Measurements from ENCODE around the gene ICE2. TPM values are rescaled to one million over a fixed set of nuclear protein-coding genes. Genes with fewer than 3 reads are reported as not detected.

ICE2 gene
- total RNA-seq, 1 experiment from 2014 or later: 62.8 TPM

GRCh38 chr15:60374209-60374608, 104.7 kb downstream of the ICE2 start:
- Histone ChIP-seq H3K79me2 (ENCODE audit: insufficient read depth, low read length) (peaks cover 100% of the 10 kb centered on the region), H3K9ac (ENCODE audit: low read length) (peak overlapping the region; percentile 63), H3K36me3 (ENCODE audit: control insufficient read depth in 1 of 2, insufficient read depth in 2 of 2, low read length in 2 of 2) (peaks cover 7 to 52% of the 10 kb centered on the region in 2 experiments), H3K27me3 (ENCODE audit: insufficient read depth, low read length) (no peaks in the 10 kb centered on the region), H3K9me2 (ENCODE audit: insufficient read depth) (no peaks in the 10 kb centered on the region), H3K9me3 (ENCODE audit: control insufficient read depth in 1 of 2, insufficient read depth in 1 of 2, low read depth in 1 of 2, low read length in 2 of 2) (no peaks in the 10 kb centered on the region), H3K4me1 (ENCODE audit: control insufficient read depth in 1 of 2, insufficient read depth in 2 of 2, low read length in 2 of 2) (peaks cover 88 to 99% of the 10 kb centered on the region in 2 experiments), H3K27ac (ENCODE audit: low read depth, low read length) (peak overlapping the region; percentile 93), H3K4me3 (replicated peaks in 1 of 2; ENCODE audit: low read depth in 1 of 2, low read length in 2 of 2) (peak overlapping the region in 1 of 2 experiments; percentile 16; a peak in 2 of 4 replicates), H2AFZ (ENCODE audit: low read depth, low read length, poor library complexity, severe bottlenecking) (no peak overlapping the region), H4K20me1 (ENCODE audit: insufficient read depth) (no peaks in the 10 kb centered on the region), H3K4me2 (ENCODE audit: low read length) (peak overlapping the region; percentile 65)
- ChIA-PET POLR2A (interaction anchor here (0.9 to 8.0 kb wide), 10 partner anchors 9 to 65 kb away, joined by 3 to 70 read pairs (median 4); partner anchors contain the start of gene ANXA2), RAD21 (ENCODE audit: low non-redundant PET in 1 of 2, low total read pairs in 2 of 2, uncharacterized antibody in 2 of 2, unreplicated experiment in 2 of 2) (interaction anchor here (0.9 to 1.0 kb wide), 3 partner anchors 20 to 108 kb away, joined by 3 read pairs; no protein-coding TSS in a partner anchor), CTCF (interaction anchor here (1.2 kb wide), 1 partner anchor 15 kb away, joined by 5 read pairs; no protein-coding TSS in a partner anchor)
- DNase-seq (ENCODE audit: low read depth, low spot score): no peak
- intact Hi-C loops (cut with micrococcal nuclease): loop anchor here (1.0 to 5.0 kb wide), 2 partner anchors 19 to 103 kb away; partner anchors contain the start of gene ICE2
- TF ChIP-seq YY1 (IDR thresholded peaks at IDR 0.05; ENCODE audit: extremely low read depth, insufficient replicate concordance, low read depth, low read length) (no peak), CBX3 (IDR thresholded peaks at IDR 0.05; ENCODE audit: low read depth) (no peak), CEBPB (IDR thresholded peaks at IDR 0.05; ENCODE audit: low read depth) (no peak)
- ATAC-seq: no peak
- BruUV-seq (replicated peaks): TSS peak; percentile 32

- H3K4me2 ChIP-seq (ENCODE audit: low read length): peak overlapping the region; percentile 65
- CTCF ChIA-PET: no interaction called here
- no peak for ATAC-seq
- RAD21 ChIA-PET (ENCODE audit: low non-redundant PET in 1 of 2, low total read pairs in 2 of 2, uncharacterized antibody in 2 of 2, unreplicated experiment in 2 of 2): interaction anchor here in 1 of 2 experiments (0.9 kb wide), 1 partner anchor 21 kb away, joined by 3 read pairs; no protein-coding TSS in a partner anchor
- intact Hi-C loops (cut with micrococcal nuclease): loop anchor here (1.0 to 5.0 kb wide), 2 partner anchors 20 to 104 kb away; partner anchors contain the start of gene ICE2
- H3K9me2 ChIP-seq (ENCODE audit: insufficient read depth): no peaks in the 10 kb centered on the region
- H3K9me3 ChIP-seq (ENCODE audit: control insufficient read depth in 1 of 2, insufficient read depth in 1 of 2, low read depth in 1 of 2, low read length in 2 of 2): no peaks in the 10 kb centered on the region
- no peaks in the 10 kb centered on the region for H3K27me3 ChIP-seq (ENCODE audit: insufficient read depth, low read length)
- no peaks in the 10 kb centered on the region for H4K20me1 ChIP-seq (ENCODE audit: insufficient read depth)
- no peak for DNase-seq (ENCODE audit: low read depth, low spot score)
- BruUV-seq (replicated peaks): no TSS peak
- peaks cover 91 to 100% of the 10 kb centered on the region in 2 experiments for H3K4me1 ChIP-seq (ENCODE audit: control insufficient read depth in 1 of 2, insufficient read depth in 2 of 2, low read length in 2 of 2)
- peaks cover 9 to 56% of the 10 kb centered on the region in 2 experiments for H3K36me3 ChIP-seq (ENCODE audit: control insufficient read depth in 1 of 2, insufficient read depth in 2 of 2, low read length in 2 of 2)
- POLR2A ChIA-PET: interaction anchor here (1.4 to 8.0 kb wide), 3 partner anchors 11 to 24 kb away, joined by 3 to 70 read pairs (median 49); partner anchors contain the start of gene ANXA2
- TF ChIP-seq SP1 (IDR thresholded peaks at IDR 0.05; ENCODE audit: low read depth) (no peak), EZH2 (IDR thresholded peaks at IDR 0.05) (no peak), EGR1 (IDR thresholded peaks at IDR 0.05; ENCODE audit: low read depth) (no peak), JUND (IDR thresholded peaks at IDR 0.05) (no peak), ZFX (IDR thresholded peaks at IDR 0.05) (no peak)
- TF ChIP-seq, protein P1, sequence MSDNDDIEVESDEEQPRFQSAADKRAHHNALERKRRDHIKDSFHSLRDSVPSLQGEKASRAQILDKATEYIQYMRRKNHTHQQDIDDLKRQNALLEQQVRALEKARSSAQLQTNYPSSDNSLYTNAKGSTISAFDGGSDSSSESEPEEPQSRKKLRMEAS (IDR thresholded peaks at IDR 0.05): no peak
- H3K9ac ChIP-seq (ENCODE audit: low read length): peak overlapping the region; percentile 63
- peak overlapping the region; percentile 93 for H3K27ac ChIP-seq (ENCODE audit: low read depth, low read length)
- no peak overlapping the region for H2AFZ ChIP-seq (ENCODE audit: low read depth, low read length, poor library complexity, severe bottlenecking)
- H3K79me2 ChIP-seq (ENCODE audit: insufficient read depth, low read length): peaks cover 100% of the 10 kb centered on the region
- no peak overlapping the region for H3K4me3 ChIP-seq (replicated peaks in 1 of 2; ENCODE audit: low read depth in 1 of 2, low read length in 2 of 2)
Observed at GRCh38 chr15:60373745-60374144, 105.2 kb downstream of the ICE2 start.

All from HCT116 (cell line).